Right lung (tissue), 5 donors: ENCODE results near the gene ATF7. TPM values are rescaled to one million over a fixed set of nuclear protein-coding genes. Genes with fewer than 3 reads are reported as not detected.

ENCODE experiments used
- DNase-seq, 2 donors: peaks; one replicate each; pipeline ENCODE4 v3.0.0-alpha.2; 2013
- polyA plus RNA-seq, 5 donors: library from polyadenylated mRNA; unstranded; fragments of 120-200 nt; gene quantifications; one replicate each; pipeline versions ENCODE4 v1.2.1 to v1.2.3, GENCODE V29; 2013; ENCODE audit warnings: inconsistent platforms in 1 of 5, low replicate concordance in 1 of 5; ENCODE audit not compliant: insufficient read length in 5 of 5, insufficient read depth in 1 of 5

ATF7 gene
- polyA plus RNA-seq, 5 donors, result 50.6 to 77.4 (median 64.1) TPM

DNA sequence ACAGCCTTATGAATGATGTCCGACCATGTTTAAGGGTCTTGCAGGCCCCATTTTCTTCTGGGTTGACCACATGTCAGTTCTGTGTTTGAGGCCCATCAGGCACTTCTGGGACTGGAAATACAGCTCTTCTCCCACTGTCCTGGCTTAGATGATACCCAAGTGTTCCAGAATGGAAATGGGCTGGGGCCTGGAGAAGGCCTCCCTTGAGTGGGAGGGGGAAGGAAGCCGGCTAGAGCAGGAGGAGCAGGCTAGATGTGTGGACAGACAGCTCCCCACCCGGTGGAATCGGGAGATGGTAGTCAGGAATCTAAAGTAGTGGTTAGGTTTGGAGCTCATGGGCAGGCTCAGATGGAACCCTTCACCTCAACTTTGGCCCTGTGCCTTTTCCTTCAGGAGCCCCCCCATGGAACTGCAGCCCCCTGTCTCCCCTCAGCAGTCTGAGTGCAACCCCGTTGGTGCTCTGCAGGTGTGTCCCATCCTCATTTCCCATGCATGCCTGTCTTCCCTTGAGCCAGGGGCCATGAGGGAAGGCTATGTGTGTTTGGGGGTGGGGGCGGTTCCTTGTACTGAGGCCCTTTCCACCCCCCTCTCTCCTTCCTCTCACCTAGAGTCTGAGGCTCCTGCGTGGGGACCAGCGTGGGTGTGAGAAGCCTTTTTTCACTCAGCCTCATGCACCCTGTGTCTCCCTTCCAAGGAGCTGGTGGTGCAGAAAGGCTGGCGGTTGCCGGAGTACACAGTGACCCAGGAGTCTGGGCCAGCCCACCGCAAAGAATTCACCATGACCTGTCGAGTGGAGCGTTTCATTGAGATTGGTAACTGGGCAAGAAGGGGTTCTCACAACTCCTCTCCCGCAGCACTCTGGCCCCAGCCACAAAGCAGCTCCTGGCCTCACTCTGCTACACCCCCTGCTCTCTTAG is 121.9 kb downstream of the ATF7 start:
- no peak for DNase-seq

DNA sequence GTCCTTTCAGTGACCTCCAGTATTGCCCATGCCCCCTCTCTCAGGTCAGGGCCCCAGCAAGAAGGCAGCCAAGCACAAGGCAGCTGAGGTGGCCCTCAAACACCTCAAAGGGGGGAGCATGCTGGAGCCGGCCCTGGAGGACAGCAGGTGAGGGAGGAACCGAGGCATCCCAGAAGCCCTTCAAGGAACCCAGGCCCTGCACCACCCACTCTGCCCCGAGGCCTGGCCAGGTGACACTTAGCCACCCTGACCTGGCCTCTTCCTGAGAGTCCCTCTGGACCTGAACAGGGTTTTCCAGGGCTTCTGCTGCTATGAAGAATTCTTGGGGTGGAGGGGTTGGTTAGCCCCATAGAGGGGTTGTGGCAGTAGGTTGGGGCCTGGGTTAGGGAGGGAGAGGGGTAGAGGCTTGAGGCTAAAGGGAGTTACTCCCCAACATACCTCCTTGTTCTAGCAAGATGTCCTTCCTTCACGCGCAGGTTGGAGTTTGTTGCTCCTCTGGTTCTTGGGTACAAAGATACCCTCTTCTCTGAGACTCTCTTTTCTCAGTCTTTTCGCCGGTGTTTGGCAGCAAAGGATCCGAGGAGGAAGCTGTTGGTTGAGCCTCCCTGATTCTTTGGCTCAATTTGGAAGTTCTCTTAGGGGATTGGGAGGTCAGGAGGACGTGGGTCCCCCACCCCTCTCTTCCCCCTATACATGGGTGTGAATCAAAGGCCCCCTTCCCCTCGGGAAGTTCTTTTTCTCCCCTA is 123.0 kb downstream of the ATF7 start:
- DNase-seq, result no peak

DNA sequence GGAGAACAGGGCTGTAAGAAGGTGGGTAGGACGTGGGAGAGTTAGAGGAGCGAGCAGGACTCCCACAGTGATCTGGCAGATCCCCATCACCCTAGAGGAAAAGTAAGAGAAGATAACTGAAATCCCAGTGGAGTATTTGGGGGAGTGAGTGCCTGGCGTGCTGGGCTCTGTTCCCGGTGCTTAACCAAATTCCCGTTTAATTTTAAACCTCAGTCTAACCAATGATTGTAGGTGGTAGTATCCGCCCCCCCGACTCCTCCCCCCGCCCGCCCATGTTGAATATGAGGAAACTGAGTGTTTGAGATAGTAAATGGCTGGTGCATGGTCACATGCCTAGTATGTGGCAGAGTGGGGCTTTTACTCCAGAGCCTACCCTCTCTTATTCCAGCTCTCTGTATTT is 123.9 kb downstream of the ATF7 start:
- DNase-seq, result no peak

DNA sequence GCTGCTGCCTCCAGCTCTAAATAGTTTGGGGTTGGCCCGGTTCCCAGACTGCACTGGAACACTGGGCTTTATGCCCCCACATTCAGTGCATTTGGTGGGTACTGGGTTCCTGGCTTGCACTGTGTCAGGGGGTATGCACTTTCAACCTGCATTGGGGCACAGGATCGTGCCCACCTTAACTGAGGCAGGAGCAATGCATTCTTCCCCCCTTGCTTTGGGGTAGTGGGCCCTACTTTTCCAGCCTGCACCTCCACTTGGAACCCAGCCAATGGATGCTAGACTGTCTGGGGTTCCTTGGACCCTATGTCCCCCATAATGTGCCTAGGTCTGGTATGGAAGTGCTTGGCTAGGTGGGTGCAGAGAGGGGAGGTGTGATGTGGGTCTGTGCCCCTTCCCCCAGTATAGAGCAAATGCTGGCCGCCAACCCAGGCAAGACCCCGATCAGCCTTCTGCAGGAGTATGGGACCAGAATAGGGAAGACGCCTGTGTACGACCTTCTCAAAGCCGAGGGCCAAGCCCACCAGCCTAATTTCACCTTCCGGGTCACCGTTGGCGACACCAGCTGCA is 124.5 kb downstream of the ATF7 start:
- no peak for DNase-seq

DNA sequence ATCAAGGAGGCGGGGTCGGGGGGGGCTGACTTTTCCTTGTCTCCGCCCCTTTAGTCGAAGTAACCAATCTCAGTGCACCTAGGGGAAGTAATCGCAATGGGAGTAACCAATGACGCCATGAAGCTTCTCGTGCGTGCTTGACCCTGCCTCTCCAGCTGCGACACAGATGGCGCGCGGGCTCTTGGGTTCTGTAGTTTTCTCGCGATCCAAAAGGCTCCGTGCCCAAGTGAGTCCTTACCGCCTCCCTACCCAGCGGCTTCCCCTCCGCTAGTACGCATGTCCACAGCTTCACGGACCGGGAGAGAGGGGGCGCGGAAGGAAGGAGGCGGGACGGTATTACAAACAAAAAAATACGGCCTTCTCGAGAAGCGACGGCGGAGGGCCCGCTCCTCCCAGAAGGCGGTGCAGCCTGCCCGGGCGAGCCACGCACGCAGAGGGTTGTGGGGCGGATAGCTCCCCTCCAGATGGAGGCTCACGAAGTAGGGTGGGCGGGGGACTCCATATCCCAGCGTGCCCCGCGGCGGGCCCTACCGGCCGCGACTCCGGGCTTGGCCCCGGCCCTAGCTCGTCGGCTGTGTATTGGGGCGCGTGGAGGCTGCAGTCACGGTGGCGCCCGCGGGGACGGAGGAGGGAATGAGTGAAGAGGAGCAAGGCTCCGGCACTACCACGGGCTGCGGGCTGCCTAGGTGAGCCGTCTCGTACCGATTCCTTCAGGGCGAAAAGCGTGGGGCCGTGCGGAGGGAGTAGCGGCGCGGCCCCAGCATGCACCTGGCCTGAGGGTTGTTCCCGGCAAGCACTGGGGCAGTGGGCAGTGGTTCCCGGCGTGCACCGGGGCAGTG is 125.2 kb downstream of the ATF7 start, which contains the start of gene TARBP2:
Gene TARBP2 (plus strand): TSS at position 508 of the 839 bp plus-strand sequence. CDS start 126 bp downstream, at position 634.
- DNase-seq, result peak; percentile 99

DNA sequence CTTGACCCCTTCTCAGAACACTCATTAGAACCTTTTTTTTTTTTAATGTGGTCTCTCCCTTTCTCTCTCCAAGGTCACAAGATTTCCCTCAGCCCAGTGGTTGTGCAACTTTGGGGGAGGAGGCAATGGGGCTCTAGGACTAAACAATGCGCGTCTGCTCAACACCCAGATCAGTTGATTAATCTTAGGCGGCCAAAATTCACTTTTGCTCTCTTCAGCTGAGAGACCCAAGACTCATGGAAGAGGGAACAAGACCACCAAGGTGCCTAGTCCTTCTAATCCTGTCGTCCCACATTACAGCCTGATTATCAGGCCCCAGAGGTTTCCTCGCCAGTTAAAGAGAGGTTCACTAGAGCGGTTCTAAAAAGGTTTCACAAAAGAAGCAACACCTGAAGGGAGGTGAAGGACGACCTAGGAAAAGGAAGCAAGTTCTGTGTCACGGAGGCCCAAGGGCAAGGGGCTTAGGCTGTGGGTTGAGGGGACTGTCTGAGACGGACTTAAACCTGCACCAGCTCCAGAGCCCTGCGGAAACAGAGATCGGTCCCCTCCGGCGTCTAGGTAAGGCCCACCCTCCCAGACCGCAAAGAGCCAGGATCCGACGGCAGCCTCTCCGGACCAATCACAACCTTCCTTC is 125.9 kb downstream of the ATF7 start:
- peak; percentile 78 to 82 for DNase-seq

DNA sequence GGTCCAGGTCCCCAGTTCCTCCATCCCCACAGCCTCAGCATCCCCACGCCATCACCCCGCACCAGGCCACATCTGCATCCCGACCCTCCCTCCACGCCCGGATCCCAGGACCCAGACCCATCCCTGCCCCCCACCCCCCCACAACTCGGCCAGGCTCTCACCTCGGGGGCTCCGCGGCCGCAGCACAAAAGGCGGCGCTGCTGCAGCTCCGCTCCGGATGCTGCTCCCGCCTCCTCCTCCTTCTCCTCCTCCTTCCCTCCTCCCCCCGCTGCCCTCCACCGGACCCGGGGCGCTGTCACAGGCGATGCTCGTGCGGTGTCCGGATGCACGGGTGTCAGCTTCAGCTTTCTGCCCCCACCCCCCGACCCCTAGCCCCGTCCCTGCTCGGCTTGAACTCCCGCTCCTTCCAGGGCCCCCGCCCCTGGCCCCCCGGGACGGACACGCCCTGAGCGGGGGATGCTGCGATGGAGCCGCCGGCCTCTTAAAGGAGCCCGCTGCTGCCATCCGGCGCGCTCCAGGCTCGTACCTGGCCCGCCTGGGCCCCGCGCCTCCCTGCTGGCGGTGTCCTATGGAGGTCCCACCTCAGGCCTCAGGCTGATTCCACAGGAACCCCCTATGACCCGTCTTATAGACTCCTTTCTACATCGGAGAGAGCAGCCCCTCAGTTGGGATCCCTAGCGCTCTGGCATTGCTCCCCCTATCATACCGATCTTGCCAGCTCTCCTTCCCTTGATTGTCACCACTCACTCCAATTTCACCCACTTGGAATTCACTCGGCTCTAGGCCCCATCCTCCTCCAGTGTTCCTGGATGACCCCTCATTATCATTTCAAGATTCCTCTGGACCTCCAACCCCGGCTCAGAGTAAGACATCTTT is 126.7 kb downstream of the ATF7 start, which contains the start of gene MAP3K12:
Gene MAP3K12 (minus strand): TSS at position 193 of the 876 bp plus-strand sequence. CDS start 12,067 bp downstream, outside the sequence.
- peak in 1 of 2 donors; percentile 58 for DNase-seq

DNA sequence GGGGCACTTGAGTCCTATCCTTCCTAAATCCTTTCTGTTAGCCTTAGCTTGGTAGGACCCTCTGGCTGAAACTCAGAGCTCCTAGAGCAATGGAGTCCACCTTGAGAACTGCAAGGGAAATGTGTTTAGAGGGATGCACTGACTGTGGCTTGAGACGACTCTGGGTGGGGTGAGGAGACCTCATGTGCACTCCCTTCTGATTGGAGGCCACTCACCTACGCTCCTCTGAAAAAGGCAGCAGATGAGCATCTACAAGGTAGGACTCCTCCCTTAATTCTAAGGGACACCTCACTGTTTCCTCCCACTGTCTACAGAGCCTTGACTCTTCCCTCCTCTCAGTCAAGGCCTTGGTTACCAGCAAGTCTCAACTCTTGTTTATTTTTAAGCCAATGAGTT is 127.9 kb downstream of the ATF7 start:
- no peak for DNase-seq

DNA sequence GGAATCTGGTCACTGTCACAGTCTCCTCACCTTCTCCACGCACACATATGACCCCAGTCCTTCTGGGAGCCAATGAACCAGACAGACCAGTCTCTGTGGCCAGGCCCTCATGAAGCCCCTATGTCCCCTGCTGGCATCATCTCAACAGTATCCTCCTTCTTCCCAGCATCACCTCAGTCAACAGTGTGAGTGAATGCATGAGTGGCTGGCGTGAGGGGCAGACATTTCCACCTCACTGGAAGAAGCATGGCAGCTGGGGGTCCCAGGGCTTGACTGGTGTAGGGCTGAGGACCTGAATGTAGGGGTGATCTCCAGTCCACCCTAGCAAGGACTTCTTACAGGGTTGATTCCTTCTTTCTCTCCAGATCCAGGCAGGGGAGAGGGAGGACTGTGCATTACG is 128.7 kb downstream of the ATF7 start:
- no peak for DNase-seq

DNA sequence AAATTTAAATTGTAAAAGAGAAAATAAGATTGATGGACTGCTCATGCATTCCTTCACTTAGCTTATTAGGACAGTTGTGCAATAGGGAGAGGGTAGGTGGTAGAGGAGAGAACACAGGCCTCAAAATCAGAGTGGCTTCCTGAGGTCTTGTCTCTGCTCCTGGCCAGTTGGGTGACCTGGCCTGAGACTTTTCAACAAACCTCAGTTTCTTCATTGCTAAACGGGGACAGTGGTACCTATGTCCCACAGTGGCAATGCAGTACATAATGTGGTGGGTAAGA is 129.5 kb downstream of the ATF7 start:
- DNase-seq, result no peak

DNA sequence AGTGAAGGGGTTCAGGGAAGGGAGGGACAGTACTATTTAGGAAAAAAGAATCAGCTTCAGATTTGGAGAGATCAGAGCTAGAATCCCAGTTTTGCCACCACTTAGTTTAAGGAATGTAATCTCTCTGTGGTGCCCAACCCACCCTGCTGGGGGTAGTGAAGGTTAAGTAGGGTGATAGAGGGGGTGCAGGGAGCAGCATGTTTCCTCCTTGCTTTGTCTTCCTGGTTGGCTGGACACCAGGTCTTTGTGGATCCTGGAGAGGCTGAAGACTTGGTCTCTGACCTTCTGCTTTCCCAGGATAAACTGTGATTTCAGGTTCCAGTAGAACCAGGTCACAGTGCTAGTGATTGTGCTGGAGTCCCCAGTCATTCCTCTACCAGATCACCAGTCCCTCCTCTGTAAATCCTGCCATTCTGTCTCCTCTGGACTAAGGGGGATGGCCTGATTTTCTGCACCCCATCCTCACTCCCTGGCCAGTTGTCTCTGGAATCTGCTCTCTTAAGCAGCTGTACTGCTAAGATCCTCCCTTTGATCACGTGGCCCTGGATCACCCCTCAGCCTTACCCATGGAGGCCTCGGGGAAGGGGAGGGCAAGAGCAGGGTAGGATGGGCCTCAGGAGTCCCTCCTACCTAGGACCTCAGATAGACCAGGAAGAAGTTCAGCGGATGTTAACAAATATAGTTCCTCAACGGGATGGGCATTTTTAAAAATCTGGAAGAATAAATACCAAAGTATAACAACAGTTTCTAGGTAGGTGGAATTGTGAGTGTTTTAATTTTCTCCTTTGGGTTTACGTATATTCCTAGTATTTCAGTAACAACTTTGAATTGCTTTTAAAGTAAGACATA is 130.1 kb downstream of the ATF7 start:
- DNase-seq, result peak; percentile 74 to 81

DNA sequence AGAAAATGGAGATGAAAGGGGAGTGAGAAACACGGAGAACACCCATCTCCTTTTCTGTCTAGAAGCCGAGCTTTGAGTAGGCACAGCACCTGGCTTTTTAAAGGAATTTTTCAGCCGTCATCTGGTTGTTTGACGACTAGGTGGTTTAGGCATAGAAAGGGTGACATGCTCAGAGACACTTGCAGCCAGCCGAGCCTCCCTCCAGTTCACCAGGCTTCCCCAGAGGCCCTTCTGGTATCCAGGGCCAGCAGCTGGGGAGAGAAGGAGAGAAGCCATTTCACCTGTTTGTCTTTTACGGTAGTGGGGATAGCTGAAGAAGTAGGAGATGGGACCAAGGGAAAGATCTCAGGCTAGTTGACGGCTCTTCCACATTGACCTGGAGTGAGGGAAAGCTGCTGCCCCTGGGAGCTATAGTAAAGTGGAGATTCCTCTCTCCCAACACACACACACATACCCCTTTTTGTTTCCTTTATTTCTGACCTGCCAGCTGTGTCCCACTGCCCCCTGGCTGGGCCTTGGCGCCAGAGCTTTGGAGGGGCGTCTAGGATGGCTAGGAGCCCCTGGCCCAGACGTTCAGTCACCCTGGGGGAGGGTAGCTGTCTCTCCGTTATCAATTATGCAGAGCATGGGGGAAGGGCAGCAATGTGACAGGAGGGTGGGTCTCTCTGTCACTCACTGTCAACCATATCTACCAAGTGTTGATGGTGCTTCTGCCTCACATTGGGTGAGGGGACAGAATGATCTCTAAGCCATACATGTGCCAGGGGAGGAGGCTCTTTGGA is 132.4 kb downstream of the ATF7 start:
- no peak for DNase-seq

DNA sequence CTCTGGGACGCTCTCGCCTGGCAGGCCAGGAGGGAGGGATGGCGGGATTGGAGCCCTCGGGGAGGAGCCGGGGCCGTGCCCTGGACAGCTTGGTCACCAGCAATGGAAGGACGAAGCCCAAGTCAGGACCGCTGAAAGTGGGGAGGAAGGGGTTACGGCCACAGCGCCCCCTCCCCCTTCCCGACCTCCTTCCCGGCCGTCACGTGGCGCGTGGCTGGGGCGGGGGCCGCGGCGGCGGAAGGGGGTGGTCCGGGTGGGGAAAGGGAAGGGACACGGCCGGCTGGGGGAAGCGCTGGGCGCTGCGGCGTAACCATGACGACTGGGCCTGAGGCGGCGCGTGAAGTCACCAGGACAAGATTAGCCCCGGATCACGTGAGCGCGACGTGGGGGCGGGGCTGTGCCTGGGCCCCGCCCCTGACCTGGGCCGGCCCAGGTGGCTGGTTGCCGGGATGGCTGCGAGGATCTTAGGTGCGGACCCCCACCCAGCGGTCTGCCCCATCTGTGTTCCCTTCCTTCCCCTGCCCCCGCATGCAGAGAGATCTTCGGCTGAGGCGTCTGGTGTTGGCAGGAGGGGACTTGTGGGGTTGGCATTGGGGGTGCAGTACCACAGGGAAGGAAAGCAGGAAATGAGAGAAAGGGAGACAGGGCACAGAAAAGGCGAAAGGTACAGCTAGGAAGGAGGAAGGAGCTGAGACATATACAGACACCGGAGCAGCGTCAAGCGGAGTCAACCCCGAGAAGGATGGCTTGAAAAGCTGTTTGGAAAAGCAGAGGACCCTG is 133.2 kb downstream of the ATF7 start:
- DNase-seq, result peak; percentile 96 to 97

DNA sequence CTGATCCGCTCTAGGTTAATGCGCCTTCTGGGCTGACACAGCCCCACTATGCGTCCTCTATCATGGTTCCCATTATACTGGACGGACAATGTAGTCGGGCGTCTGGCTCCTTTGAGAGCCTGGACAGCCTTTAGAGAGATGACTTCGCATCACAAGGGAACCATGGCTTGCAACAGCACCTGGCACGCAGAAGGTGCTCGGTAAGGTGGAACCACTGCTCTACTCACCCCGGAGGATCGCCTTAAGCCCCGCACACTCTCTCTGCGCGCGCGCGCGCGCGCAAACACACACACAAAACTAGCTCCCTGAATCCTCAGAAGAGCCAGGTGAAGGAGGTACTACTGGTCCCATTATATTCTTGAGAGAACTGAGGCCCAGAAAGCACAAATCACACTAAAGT is 134.0 kb downstream of the ATF7 start:
- no peak for DNase-seq

DNA sequence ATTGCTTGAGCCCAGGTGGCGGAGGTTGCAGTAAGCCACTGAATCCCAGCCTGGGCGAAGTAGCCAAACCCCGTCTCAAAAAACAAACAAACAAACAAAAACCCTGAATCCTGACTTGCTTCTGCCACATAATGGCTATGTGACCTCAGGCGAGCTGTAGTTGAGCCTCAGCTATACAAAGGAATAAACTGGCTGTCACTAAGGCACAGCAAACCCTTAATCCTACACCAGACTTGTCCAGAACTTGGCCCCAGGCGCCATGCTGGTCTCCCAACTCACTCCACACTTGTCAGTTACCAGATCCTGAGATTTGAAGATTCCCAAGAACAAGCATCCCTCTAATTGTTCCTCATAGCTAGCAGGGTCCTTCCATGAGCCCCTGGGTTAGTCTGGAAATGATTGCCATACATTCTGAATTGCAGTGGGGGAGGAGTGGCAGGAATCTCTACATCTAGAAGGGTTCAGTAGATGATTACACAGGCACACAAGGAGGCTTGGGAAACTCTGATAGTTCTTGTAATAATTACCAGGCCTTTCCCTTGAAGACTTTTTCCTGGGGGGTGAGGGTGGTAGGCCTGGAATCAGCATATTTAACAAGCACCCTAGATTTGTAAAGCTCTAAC is 136.8 kb downstream of the ATF7 start:
- DNase-seq, result no peak

DNA sequence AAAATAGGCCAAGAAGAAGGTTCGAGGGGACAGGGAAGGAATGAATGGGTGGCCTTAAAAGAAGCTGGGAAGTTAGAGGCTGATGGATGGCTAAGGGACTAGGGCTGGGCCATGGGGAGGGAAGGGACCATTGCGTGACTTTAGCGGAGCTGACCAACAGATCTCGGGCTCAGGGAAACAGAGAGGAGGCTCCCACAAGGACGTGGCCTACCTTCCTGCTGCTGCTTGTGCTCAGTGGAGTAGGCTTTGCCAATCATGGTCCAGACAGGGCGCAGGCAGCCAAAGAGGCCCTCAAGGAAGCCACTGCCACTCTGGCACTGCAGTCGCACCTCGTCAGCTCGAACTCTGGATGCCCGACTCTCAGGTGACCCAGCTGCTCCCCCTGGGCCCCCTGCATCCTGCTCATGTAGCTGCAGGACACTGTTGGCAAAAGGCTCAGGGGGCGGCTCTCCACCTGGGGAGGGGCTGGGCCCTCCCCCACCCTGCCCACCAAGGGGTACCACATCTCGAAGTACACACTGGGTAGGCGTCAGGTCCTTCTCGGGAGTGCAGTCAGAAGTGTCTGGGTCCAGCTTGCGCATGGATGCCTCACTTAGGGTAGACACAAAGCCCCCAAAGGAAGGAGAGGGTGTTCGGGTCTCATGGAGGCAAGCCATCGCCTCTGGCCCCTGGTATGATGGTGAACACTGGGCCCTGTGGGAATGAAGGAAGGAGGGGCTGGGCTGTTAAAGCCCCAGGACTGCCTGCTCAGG is 139.3 kb downstream of the ATF7 start:
- no peak for DNase-seq
